NCI-H2029 treated with DMSO at 0.1 percent for 48 hours (cell line): ENCODE data around the gene SLC25A26.
"Not testable (repeated sequence)": the region's sequence is repeated elsewhere in the genome, so short reads cannot be mapped to it uniquely, and the experiment has no call there.

Experiments
- DNase-seq: peaks from one replicate; lab custom pipeline; 2025; lab: John Stamatoyannopoulos, UW

Gene SLC25A26

DNA sequence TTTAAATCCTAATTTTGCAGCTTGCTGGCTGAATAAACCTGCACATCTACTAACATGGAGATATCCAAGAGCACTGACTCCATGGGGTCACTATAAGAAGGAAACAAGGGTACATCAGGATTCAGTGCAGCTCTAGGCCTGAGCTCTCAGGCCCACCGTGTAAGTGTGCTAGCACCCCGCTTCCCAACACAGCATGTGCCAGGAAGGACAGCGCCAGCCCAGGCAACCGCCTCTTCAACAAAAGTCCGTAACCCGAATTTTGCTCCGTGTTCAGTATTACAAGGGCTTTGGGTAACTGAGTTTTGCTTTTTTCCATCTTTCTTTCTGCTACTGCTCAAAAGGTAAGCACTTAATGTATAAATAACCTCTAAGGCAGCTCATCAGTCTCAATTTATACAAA, 190.2 kb downstream of the SLC25A26 start:
- no peak for DNase-seq

DNA sequence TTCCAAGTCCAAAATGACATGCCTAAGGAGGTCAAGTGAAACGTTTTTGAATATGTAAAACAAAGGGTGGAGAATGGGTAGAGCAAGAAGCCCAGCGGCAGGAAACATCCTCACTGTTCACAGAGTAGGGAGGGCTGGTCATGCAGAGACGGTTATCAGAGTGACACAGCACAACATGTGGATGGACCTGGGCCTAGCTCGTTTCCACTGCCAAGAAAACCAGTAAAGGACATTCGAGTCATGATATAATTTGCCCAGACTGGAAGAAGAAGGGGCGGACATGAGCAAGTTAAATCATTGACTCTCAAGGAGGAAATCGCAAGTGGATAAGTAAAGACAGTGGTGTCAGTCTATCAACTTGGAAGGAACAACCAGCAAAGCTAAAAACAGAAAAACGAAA, 190.7 kb downstream of the SLC25A26 start:
- no peak for DNase-seq

DNA sequence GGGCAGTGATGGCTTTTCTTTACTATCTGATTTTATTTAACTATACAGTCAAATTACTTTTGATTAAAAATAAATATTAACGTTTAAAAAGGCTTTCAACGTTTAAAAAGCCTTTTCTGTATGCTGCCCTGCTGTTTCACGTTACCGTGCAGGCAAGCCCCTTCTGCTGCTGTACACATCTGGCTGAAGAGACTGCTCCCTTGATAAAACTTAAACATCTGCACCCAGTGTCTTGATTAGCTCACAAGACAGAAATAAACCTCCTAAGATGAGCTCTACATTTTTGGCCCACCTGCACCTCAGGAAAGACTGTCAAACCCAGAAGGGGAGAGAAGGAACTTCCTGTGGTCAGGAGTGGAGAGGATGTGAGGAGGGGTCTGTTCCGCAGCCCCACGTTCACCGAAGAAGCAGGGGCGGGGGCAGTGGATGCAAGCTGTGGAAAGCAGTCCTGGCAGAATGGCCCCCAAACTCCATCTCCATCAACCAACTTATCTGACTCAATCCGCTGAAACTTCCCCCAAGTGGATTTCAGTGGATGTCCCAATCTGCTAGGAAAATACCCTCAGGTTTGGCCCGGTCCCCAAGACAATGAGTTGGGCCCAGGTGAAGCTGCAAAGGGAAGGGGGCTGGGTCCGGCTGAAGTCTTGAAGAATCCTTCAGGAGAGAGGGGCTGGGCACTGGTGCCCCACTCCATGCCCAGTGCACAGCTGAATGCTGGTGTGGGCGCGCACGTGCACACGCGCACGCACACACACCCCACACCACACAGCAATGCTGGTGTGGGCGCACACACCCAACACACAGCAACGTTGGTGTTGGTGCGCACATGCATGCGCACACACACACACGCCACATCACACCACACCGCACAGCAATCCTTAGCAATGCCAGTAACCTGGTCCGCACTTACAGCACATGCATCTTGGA, 191.4 kb downstream of the SLC25A26 start:
- DNase-seq = no peak

DNA sequence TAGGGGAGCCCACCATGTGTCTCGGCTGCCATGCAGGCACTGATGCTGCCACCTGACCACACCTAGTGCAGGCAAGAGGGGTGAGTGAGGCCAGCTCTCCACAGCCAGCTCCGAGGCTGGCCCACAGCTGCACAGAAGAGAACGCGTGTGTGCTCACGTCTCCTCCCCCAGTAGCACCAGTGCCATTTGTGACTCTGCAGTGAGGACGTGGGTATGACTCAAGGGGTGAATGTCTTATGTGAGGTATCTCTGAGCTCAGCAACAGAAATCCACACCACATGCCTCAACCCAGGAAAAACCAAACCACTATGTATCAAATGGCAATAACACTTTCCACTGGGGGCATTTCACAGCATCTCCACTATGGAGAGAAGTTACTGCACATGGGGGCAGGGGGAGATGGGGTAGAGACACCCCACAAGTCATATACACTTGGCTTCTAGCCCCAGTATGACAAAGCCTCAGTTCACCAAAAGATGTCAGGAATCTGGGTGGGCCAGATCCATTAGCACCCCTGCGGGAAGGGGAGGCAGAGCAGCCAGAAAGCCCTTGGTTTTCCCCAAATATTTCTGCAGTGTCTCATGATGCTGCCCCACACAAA, 192.4 kb downstream of the SLC25A26 start:
- no peak for DNase-seq

DNA sequence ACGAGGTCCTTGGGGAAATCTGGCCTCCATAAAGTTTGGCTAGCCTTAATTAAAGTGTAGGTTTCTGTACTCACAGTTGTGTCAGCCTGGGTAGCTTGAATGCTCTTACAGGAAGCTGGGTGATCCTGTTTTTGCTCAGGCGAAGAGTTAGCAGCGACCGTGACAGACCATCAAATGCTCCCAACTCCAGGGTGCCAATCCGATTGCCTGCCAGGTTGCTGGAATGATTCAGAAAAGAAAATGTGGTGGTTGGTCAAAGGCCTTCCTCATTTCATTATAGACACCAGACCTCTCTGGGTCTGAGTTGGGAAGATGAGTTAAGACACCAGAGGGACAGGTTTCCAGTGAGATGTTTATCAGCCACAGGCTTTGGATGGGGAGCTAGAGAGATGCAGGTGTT, 194.0 kb downstream of the SLC25A26 start:
- DNase-seq = no peak

DNA sequence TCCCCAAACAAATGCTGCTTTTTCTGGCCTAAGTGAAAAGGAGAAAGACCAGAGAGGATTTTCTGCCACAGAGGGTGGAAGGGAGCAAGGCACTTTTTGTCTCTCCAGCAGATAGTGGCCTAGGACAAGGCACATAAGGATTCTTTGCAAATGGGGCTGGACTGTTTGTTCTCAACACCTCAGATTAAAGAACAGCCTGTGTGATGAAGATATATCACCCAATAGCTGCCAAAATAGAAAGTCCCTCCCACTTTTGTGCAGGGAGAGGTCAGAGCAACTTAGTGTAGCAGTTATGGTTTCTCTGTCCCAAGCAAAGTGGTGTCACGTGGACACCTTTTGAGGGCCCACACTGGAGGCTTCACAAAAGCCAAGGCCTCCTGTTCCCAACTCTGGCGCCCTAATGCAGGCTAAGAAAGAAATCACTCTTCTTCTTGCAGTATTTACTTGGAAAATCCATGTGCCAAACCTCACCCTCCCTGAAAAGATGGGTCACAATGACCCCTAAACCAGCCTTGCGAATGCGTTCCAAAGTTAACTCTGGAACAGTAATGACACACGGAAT, 195.1 kb downstream of the SLC25A26 start:
- no peak for DNase-seq

DNA sequence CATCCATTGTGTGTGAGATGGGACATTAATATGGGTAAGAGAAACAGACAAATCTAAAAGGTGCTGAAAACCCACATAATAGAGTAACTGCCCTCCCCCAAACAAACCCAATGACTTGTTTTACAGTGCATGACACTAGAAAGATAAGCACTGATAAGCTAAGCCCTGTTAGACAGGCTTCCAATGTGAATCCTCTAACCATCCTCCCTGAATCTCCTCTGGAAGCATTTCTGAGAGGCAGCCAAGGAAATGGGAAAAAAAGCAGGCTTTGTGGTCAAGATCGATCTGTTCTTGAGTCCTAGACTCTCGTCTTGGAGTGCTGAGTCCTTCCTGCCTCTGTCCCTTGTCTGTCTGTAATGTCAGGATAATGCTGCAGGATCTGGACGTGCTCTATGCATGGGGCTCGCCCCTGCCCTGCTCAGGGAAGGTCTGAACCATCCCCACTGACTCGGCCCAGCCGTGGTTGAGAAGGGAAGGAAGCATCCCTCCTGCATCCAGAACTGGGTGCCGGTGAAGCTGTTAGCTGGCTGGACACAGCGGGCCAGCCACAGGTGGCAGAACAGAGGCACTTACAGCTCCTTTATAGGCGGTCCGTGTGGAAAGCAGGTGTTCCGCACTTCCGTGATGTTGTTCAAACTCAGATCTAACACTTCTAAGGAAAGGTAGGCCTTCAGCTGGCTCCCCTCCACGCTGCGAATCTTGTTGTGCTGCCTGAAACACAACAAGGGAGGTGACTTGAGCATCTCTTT, 195.9 kb downstream of the SLC25A26 start:
- DNase-seq = no peak

DNA sequence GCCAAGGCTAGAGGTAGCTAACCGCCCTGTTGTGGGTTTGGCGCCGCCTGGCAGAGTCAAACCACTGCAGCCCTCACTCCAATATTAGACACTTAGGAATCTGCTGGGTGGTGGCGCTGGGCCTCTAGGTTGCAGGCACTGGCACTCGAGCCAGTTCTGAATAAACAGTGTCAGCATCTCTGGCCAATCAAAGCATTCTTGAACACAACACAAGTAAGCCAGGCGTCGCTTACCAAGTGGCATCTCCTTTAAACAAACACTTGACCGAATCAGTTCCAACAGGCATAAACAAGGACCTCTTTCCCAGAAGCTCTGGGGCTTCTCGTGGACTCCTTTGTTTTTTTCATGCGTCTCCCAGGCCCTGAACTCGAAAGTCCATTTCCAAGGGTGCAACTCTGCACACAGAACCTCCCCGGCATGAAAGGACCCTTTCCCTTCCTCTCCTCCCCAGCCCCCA, 197.7 kb downstream of the SLC25A26 start:
- peak; percentile 75 for DNase-seq

DNA sequence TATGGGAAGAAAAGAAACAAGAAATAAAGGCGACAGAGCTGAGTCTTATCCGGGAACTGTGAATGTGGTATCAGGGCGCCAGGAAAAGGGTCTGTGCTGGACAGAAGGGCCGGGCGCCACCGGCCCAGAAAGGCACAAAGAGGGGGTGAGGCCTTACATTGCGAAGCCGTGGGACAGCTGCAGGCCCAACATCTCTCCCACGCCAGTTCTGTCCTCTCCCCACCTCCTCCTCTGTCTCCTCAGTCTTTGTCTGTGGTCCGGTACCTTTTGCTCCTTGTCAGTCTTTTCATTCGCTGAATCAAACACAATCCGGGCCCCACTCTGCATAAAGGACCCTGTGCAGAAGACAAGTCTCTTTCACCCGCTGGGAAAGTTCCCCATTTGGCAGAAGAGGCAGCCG, 198.2 kb downstream of the SLC25A26 start:
- no peak for DNase-seq

DNA sequence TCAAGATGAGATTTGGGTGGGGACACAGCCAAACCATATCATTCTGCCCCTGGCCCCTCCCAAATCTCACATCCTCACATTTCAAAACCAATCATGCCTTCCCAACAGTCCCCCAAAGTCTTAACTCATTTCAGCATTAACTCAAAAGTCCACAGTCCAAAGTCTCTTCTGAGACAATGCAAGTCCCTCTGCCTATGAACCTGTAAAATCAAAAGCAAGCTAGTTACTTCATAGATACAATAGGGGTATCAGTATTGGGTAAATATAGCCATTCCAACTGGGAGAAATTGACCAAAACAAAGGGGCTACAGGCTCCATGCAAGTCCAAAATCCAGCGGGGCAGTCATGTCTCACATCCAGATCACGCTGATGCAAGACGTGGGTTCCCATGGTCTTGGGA, 200.3 kb downstream of the SLC25A26 start:
- not testable (repeated sequence) for DNase-seq

DNA sequence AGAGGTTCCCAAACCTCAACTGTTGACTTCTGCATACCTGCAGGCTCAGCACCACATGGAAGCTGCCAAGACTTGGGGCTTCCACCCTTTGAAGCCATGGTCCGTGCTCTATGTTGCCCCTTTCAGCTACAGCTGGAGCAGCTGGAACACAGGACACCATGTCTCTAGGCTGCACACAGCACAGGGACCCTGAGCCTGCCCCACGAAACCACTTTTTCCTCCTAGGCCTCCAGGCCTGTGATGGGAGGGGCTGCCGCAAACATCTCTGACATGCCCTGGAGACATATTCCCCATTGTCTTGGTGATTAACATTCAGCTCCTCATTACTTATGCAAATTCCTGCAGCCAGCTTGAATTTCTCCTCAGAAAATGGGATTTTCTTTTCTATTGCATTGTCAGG, 201.1 kb downstream of the SLC25A26 start:
- DNase-seq = not testable (repeated sequence)

DNA sequence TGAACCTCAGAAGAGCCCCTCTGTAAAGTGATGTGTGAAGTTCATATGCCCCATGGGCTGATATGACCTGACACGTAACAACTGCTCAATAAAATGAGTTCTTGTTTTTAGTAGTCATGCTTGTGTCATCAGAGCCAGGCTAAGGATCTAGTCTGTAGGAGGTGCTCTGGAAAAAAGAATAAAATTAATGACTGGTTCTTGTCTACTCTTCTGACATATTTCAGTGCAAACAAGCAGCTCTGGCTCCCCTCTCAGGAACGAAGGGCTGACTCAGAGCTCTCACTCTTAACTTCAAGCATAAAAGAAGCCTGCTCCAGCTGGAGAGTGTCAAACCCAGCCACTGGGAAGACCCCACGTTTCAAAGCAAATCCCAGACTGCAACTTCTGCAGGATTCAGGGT, 203.0 kb downstream of the SLC25A26 start:
- no peak for DNase-seq

DNA sequence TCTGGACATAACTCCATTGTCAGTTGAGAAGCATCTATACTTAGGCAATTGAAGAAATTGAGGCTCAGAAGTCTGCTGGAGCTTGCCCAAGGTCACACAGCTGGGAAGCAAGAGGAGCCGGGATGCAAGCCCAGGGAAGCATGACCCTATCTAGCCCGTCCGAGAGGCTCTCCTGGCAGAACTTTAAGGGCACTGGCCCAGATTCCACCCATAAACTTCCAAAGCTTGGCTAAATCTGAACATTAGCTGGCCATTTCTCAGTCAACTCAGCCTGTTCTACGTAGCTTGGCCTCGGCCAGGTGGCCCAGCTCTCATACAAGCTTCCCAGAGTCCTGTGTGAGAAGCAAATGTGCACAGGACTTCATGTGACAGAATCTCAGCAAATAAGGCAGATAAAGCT, 204.2 kb downstream of the SLC25A26 start:
- DNase-seq = no peak

DNA sequence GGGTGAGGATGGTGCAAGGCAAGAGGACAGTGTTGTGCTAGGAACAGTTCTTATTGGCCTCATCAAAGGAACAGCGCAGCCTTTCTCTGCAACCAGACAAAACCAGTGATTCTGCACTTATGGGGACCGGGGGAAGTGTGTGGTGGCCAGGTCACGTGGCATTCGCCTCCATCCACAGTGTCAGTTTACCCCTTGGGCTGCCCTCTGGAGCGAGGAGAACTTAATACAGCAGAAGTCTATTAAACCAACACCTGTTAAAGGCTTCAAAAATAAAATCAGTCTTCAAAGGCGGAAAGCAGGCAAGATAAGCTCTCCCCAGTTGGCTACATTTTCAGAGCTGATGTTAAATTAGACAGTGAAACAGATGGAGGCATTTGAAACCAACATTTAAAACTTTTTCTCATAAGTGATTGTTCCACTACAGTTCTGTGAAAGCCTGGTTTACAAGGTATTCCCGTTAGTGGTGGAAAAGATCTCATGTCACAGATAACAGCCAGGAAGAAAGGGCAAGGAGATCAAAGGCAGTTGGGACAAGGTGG, 204.8 kb downstream of the SLC25A26 start:
- no peak for DNase-seq

DNA sequence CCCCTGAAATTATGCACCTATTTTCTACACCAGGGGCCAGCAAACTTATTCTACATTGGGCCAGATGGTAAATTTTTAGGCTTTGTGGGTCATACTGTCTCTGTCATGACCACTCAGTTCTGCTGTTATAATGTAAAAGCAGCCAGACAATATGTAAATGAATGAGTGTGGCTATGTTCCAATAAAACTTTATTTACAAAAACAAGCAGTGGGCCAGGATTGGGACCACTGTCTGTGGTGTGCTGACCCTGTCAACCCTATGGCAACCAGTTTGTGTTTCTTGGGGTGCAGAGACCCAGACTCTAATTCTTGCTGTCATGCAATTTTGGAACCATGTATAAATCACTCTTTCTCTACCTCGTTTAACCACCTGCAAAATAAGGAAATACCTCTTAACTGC, 205.3 kb downstream of the SLC25A26 start:
- no peak for DNase-seq

DNA sequence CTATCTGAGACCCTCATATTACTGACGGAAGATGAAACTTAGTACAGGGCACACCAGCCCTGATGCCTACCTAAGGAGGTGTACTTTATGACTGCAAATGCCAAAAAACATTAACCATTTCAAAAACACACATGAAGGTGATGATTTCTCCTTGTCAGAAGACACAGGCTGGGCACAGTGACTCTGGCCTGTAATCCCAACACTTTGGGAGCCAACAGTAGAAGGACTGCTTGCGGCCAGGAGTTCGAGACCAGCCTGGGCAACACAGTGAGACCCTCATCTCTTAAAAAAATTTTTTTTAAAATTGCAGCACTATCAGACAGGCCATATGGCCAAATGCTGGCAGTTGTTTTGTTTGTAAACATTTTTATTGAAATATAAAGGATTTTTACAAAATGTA, 206.6 kb downstream of the SLC25A26 start:
- no peak for DNase-seq

DNA sequence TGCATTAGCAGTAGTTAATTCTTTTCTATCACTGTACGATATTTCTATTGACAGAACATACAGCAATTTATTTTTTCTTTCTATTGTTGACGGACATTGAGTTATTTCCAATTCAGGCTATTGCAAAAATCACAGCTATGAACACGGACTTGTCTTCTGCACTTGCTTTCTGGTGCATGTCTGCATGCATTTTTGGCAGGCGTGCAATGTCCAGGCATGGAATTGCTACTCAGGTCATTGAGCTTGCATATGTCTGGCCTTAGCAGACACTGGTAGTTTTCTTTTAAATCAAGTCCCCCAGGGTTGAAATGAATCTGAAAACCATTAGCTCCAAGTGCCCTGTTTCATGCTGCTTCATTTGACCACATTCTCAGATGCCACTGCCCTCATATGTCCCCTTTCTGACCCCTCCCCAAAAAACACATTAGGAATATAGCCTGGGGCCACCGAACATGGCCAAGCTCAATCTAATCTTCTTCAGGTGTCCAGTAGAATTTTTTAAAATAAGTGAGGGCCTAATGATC, 207.2 kb downstream of the SLC25A26 start:
- DNase-seq = no peak
